ENCODE data around the gene C1orf94. TPM values are rescaled to one million over a fixed set of nuclear protein-coding genes. Genes with fewer than 3 reads are reported as not detected.

C1orf94 gene, protein sequence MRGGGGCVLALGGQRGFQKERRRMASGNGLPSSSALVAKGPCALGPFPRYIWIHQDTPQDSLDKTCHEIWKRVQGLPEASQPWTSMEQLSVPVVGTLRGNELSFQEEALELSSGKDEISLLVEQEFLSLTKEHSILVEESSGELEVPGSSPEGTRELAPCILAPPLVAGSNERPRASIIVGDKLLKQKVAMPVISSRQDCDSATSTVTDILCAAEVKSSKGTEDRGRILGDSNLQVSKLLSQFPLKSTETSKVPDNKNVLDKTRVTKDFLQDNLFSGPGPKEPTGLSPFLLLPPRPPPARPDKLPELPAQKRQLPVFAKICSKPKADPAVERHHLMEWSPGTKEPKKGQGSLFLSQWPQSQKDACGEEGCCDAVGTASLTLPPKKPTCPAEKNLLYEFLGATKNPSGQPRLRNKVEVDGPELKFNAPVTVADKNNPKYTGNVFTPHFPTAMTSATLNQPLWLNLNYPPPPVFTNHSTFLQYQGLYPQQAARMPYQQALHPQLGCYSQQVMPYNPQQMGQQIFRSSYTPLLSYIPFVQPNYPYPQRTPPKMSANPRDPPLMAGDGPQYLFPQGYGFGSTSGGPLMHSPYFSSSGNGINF
- total RNA-seq, result not detected

DNA sequence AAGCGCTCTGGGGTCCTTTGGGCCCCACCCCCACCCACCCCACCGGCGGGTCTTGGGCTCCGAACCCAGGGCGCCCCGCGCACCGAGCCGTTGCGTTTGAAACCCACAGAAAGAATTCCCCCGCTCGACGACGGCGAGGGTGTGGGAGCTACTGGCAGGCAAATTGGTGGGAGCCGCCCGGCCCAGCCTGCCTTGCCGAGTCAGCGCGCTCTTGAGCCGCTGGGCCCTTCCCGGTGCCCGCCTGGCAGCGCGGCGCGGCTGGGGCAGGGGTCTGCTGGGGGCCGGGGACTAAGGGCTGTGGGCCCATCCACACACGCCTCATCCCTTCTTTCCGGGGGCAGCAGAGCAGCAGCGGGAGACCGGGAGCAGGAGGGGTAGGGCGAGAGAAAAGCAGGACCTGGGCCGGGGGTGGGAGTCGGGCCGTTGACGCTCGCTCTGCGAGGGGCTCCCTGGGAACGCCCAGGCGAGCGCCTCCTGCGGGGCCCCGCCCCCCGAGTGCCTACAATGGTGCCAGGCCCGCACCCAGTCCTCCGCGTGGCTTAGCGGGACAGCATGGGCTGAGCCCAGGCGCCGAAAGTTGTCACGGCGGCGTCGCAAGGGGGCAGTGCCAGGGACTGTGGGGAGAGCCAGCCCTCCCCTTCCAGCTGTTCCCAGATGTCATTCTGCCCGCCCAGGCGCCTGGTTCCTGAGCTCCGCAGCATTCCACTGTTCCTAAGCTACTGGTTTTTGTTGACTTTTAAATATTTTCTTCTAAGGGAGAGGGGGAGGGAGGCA is at the start of gene C1orf94:
Gene C1orf94, plus strand, starts transcription at position 78 of the 774 bp plus-strand sequence. CDS start 883 bp downstream, outside the sequence.

DNA sequence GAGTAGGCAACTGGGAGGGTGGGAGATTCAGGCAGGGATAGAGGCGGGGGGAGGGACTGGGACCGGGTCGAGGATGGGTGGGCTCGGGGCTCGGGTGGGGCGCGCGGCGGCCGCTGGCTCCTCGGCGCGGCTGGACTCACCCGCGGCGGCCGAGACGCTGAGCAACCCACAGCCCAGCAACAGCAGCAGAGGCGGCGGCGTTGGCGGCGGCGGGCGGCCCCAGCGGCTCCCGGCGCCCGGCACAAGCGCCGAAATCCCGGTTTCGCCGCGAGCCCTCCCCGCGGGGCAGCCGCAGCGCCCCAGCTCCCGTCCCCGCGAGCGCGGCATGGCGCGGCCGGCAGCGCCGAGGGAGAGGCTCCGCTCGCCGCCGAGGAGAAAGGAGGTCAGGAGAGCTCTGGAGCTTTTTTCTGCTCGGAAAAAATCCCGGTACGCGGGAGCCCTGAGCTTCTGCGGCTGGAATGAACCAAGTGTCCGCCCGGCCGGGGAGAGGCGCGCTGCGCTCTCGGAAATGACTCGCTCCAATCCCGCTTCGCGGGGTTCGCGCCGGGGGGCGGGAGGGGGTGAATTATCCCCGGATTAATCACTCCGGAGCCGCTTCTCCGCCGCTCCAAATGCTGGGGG is 11.8 kb upstream of the C1orf94 start, which contains the start of gene CSMD2:
Gene CSMD2, minus strand, starts transcription at position 460 of the 621 bp plus-strand sequence. Its CDS starts 133 bp downstream, at position 327.

Other genes starting within 250 kb of the C1orf94 start
- gene CSMD2, start 11.7 kb upstream of the C1orf94 start, total RNA-seq, result 0.70 TPM

Data from metanephros (tissue), 1 donor.